GM12892 (cell line): ENCODE results near the gene IGLL1.

Experiments
- POLR2A ChIP-seq: IDR thresholded peaks from 2 replicates; pipeline ENCODE4 v1.6.1; 2011; ENCODE audit warnings: low read depth, low read length, control low read depth
- POLR2AphosphoS5 ChIP-seq: IDR thresholded peaks from 2 replicates; pipeline ENCODE4 v1.6.1; 2011; ENCODE audit warnings: low read depth, low read length, control low read depth
- TAF1 ChIP-seq: IDR thresholded peaks from 2 replicates; pipeline ENCODE4 v1.6.1; 2011; ENCODE audit warnings: low read depth, mild to moderate bottlenecking, control low read depth, low read length, borderline replicate concordance

DNA sequence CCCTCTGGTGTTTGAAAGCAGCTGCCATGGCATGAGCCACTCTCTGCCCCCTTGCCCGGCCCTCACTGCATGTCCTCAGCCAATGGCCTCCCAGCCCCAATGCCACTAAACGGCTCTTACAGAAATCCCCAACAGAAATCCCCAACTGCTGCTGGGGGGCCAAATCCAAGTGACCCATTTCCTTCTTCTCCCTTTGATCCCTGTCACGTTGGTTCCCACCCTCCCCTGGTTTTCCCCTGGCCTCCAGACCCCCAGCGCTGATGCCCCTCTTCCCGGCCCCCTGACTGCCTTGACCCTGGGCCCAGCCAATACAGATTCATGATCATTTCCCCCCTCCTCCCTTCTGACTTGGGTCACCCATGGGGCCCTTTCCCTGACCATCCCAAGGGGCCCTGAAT is 30.9 kb downstream of the IGLL1 start:
- TF ChIP-seq POLR2A (no peak), POLR2AphosphoS5 (no peak), TAF1 (no peak)
